ENCODE measurements around the gene NLRX1.
A peak's percentile ranks its signal among the peaks of the same experiment; 100 is the strongest.
"Not testable (repeated sequence)": the region's sequence is repeated elsewhere in the genome, so short reads cannot be mapped to it uniquely, and the experiment has no call there.

Gene NLRX1

DNA sequence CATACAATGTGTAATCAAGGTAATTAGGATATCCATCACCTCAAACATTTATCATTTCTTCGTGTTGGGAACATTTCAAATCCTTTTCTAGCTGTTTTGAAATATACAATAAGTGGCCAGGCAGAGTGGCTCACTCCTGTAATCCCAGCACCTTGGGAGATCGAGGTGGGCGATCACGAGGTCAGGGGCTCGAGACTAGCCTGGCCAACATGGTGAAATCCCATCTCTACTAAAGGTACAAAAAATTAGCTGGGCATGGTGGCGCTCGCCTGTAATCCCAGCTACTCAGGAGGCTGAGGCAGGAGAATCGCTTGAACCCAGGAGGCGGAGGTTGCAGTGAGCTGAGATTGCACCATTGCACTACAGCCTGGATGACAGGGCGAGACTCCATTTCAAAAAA, 29.2 kb upstream of the NLRX1 start:
- H3K27ac ChIP-seq (ENCODE audit: low read depth, low read length); H3K27me3 ChIP-seq (ENCODE audit: control insufficient read depth in 5 of 5, insufficient read depth in 4 of 5, low read length in 5 of 5); H3K4me1 ChIP-seq (ENCODE audit: control insufficient read depth in 5 of 5, insufficient read depth in 5 of 5, low read length in 5 of 5); H3K4me3 ChIP-seq (ENCODE audit: low read depth in 1 of 5, low read length in 5 of 5); H3K9ac ChIP-seq (ENCODE audit: low read length in 5 of 5); H3K9me3 ChIP-seq (ENCODE audit: control insufficient read depth in 5 of 5, low read length in 5 of 5): not testable (repeated sequence)
- H3K36me3 ChIP-seq (ENCODE audit: control insufficient read depth in 5 of 5, insufficient read depth in 5 of 5, low read length in 5 of 5) = peaks cover 0 to 10% (median 4%) of the 10 kb centered on the region in 5 donors

DNA sequence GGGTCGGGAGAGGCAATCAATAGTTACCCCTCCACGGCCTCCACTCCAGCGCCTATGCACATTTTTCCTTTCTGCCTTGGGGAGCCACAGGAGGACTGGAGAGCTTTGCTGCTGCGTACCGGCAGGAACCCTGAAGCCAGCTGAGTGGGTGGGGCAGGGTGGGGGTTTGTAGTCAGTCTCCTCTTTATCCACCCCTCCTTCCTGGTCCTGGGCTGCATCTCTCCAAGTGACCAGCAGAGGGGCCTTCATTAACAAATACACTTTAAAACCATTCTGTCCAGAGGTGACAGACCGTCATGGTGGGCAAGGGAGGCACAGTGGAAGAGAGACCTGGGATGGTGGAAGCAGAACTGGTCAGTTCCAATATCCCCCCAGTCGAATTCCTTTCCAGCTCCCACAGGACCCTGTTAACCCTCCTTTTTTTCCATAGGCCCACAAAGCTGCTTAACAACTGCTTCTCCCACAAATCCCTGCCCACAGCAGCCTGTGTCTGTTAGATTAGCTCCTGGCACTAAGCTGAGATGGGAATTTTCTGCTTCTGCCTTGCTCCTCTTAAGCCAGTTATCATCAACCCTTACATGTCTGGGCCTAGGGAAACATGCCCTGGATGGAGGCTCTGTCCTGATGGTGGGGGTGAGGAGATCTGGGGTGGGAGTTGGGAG, 23.6 kb upstream of the NLRX1 start:
- Histone ChIP-seq H3K27ac (ENCODE audit: low read depth, low read length) (no peak overlapping the region), H3K27me3 (ENCODE audit: control insufficient read depth in 5 of 5, insufficient read depth in 4 of 5, low read length in 5 of 5) (peaks cover 3 to 18% (median 9%) of the 10 kb centered on the region in 5 donors)

DNA sequence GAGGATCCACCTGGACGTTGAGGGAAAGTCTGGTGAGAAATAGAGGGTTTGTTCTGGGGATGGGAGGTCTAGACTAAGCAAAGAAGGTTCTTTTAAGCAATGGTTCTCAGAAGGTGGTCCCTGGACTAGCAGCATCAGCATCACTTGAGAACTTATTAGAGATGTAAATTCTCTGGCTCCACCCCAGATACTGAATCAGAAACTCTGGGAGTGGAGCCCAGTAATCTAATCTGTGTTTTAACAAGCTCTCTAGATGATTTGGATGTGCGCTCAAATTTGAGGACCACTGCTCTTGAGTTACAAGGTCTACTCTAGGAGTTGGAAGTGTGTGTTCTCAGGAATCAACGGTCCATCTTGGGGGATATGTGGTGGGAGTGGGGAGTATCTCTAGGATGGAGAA, 23.0 kb upstream of the NLRX1 start:
- Histone ChIP-seq H3K9me3 (ENCODE audit: control insufficient read depth in 5 of 5, low read length in 5 of 5) (no peaks in the 10 kb centered on the region), H3K27me3 (ENCODE audit: control insufficient read depth in 5 of 5, insufficient read depth in 4 of 5, low read length in 5 of 5) (peaks cover 5 to 22% (median 12%) of the 10 kb centered on the region in 5 donors), H3K4me1 (ENCODE audit: control insufficient read depth in 5 of 5, insufficient read depth in 5 of 5, low read length in 5 of 5) (peaks cover 0 to 17% (median 16%) of the 10 kb centered on the region in 5 donors), H3K27ac (ENCODE audit: low read depth, low read length) (no peak overlapping the region), H3K9ac (ENCODE audit: low read length in 5 of 5) (no peak overlapping the region), H3K36me3 (ENCODE audit: control insufficient read depth in 5 of 5, insufficient read depth in 5 of 5, low read length in 5 of 5) (no peaks in the 10 kb centered on the region), H3K4me3 (ENCODE audit: low read depth in 1 of 5, low read length in 5 of 5) (no peak overlapping the region)

More for the DNA sequence above, 23.6 kb upstream of the NLRX1 start:
- Histone ChIP-seq H3K4me1 (ENCODE audit: control insufficient read depth in 5 of 5, insufficient read depth in 5 of 5, low read length in 5 of 5) (peaks cover 0 to 17% (median 16%) of the 10 kb centered on the region in 5 donors), H3K4me3 (ENCODE audit: low read depth in 1 of 5, low read length in 5 of 5) (no peak overlapping the region), H3K9ac (ENCODE audit: low read length in 5 of 5) (no peak overlapping the region), H3K36me3 (ENCODE audit: control insufficient read depth in 5 of 5, insufficient read depth in 5 of 5, low read length in 5 of 5) (no peaks in the 10 kb centered on the region), H3K9me3 (ENCODE audit: control insufficient read depth in 5 of 5, low read length in 5 of 5) (no peaks in the 10 kb centered on the region)

DNA sequence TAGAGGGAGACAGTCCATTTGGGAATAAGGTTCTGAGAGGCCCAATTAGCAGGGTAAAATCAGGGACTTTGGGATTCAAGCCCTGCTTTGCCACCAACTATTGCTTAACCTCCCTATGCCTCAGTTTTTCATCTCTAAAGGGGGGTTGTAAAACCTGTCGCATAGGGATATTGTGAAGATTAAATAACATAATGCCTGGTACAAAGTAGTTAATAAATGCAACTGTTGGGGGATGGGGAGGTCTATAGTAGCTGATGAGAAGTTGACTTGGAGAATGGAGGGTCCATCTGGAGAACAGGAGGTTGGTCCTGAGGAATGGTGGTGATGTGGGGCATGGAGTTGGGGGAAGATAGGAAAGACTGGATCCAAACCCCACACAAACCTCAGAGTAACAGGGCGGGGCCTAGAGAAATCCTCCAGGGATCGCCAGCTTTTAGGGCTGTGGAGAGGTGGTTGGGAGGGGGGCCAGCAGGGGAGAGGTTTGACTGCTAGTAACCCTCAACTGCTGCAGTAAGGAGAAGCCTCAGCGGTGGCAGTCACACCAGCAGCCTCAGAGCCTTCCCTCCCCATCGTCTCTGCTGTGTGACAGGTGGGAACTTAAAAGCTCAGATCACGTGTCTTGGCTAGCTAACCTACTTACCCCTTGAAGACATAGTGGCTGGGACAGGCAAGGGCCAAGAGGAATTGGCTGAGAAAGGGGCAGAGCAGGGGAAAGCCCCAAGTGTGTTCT, 20.8 kb upstream of the NLRX1 start:
- Histone ChIP-seq H3K27ac (ENCODE audit: low read depth, low read length) (no peak overlapping the region), H3K4me1 (ENCODE audit: control insufficient read depth in 5 of 5, insufficient read depth in 5 of 5, low read length in 5 of 5) (peaks cover 0 to 17% (median 16%) of the 10 kb centered on the region in 5 donors), H3K36me3 (ENCODE audit: control insufficient read depth in 5 of 5, insufficient read depth in 5 of 5, low read length in 5 of 5) (no peaks in the 10 kb centered on the region), H3K27me3 (ENCODE audit: control insufficient read depth in 5 of 5, insufficient read depth in 4 of 5, low read length in 5 of 5) (peaks cover 5 to 20% (median 13%) of the 10 kb centered on the region in 5 donors), H3K9ac (ENCODE audit: low read length in 5 of 5) (no peak overlapping the region), H3K9me3 (ENCODE audit: control insufficient read depth in 5 of 5, low read length in 5 of 5) (no peaks in the 10 kb centered on the region), H3K4me3 (ENCODE audit: low read depth in 1 of 5, low read length in 5 of 5) (no peak overlapping the region)

DNA sequence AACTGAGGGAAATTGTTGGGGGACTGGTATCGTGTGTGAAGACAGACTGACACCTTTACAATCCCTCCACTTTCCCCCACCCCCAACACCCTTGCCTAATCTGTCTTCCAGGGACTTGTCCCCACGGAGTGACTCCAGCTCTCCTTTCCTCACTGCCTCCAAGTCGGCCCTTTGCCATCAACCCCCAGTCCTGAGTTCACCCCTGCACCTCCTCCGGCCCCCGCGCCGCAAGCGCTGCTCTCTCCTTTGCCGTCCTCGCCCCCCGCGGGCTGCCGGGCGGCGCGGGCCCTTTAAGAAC, 19.9 kb upstream of the NLRX1 start:
- Histone ChIP-seq H3K27me3 (ENCODE audit: control insufficient read depth in 5 of 5, insufficient read depth in 4 of 5, low read length in 5 of 5) (peaks cover 8 to 23% (median 14%) of the 10 kb centered on the region in 5 donors), H3K9me3 (ENCODE audit: control insufficient read depth in 5 of 5, low read length in 5 of 5) (no peaks in the 10 kb centered on the region), H3K27ac (ENCODE audit: low read depth, low read length) (no peak overlapping the region), H3K4me1 (ENCODE audit: control insufficient read depth in 5 of 5, insufficient read depth in 5 of 5, low read length in 5 of 5) (peaks cover 0 to 17% (median 16%) of the 10 kb centered on the region in 5 donors), H3K4me3 (ENCODE audit: low read depth in 1 of 5, low read length in 5 of 5) (peak overlapping the region; percentile 55 to 72 (median 64)), H3K36me3 (ENCODE audit: control insufficient read depth in 5 of 5, insufficient read depth in 5 of 5, low read length in 5 of 5) (no peaks in the 10 kb centered on the region), H3K9ac (ENCODE audit: low read length in 5 of 5) (peak overlapping the region in 3 of 5 donors; percentile 47 to 68 (median 48))

DNA sequence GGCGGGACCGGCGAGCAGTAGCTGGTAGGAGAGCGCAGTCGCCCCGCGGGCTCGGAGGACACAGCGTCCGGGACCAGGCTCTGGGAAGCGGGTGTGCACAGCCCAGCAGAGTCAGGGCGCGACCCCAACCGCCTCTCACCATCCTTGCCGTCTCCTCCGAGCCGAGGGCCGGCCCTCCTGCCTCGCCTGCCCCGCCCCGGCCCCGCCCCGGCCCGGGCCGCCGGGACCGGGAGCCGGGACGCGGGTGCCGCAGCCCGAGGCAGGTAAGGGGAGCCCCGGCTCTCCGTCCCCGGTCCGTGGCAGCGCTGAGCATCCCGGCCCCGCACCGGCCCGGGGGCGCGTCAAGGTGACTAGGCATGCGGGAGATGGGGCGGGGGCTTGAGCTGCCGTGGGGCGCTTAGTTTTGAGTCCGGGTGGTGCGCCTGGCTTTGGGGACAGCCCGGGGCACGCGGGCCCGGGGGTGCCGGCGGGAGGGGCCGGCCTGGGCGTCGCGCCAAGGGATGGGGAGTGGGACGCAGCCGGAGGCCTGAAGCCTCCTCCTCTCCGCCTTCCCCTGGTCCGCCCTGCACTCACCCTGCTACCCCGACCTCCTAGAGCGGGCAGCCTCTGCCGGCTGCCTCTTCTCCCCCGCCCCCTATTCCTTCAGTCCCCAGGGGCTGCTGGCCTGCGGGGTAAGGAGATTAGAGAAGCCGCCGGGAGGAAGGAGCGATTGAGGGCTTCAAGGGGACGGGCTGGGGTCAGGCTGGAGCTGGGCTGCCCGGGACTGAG, 19.3 kb upstream of the NLRX1 start, which contains the start of gene ABCG4:
TSS of gene ABCG4 (plus strand) at position 35 of the 768 bp plus-strand sequence. CDS start 914 bp downstream, outside the sequence.
- Histone ChIP-seq H3K4me3 (ENCODE audit: low read depth in 1 of 5, low read length in 5 of 5) (peak within 1 kb of the TSS; percentile 55 to 72 (median 64)), H3K27me3 (ENCODE audit: control insufficient read depth in 5 of 5, insufficient read depth in 4 of 5, low read length in 5 of 5) (peaks cover 8 to 26% (median 14%) of the 10 kb centered on the region in 5 donors), H3K9me3 (ENCODE audit: control insufficient read depth in 5 of 5, low read length in 5 of 5) (no peaks in the 10 kb centered on the region), H3K4me1 (ENCODE audit: control insufficient read depth in 5 of 5, insufficient read depth in 5 of 5, low read length in 5 of 5) (peaks cover 0 to 17% (median 16%) of the 10 kb centered on the region in 5 donors), H3K36me3 (ENCODE audit: control insufficient read depth in 5 of 5, insufficient read depth in 5 of 5, low read length in 5 of 5) (no peaks in the 10 kb centered on the region), H3K27ac (ENCODE audit: low read depth, low read length) (no peak within 1 kb of the TSS), H3K9ac (ENCODE audit: low read length in 5 of 5) (peak within 1 kb of the TSS in 4 of 5 donors; percentile 8 to 68 (median 48))

DNA sequence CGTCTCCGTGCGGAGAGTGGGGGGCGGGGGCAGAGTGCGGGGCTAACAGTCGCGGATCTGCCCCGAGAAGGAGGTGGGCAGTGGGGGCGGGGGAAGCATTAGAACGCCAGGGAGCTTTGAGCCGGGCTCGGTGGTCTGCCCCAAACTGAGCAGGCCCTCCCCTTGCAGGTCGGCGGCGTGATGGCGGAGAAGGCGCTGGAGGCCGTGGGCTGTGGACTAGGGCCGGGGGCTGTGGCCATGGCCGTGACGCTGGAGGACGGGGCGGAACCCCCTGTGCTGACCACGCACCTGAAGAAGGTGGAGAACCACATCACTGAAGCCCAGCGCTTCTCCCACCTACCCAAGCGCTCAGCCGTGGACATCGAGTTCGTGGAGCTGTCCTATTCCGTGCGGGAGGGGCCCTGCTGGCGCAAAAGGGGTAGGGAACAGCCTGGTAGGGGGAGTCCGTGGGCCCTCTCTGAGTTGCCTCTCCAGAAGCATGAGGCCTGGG, 18.7 kb upstream of the NLRX1 start:
- no peaks in the 10 kb centered on the region for H3K36me3 ChIP-seq (ENCODE audit: control insufficient read depth in 5 of 5, insufficient read depth in 5 of 5, low read length in 5 of 5)
- no peak overlapping the region for H3K27ac ChIP-seq (ENCODE audit: low read depth, low read length)
- peak overlapping the region in 3 of 5 donors; percentile 61 to 72 (median 72) for H3K4me3 ChIP-seq (ENCODE audit: low read depth in 1 of 5, low read length in 5 of 5)
- peaks cover 0 to 17% (median 15%) of the 10 kb centered on the region in 5 donors for H3K4me1 ChIP-seq (ENCODE audit: control insufficient read depth in 5 of 5, insufficient read depth in 5 of 5, low read length in 5 of 5)
- no peak overlapping the region for H3K9ac ChIP-seq (ENCODE audit: low read length in 5 of 5)
- H3K27me3 ChIP-seq (ENCODE audit: control insufficient read depth in 5 of 5, insufficient read depth in 4 of 5, low read length in 5 of 5) = peaks cover 8 to 32% (median 15%) of the 10 kb centered on the region in 5 donors
- H3K9me3 ChIP-seq (ENCODE audit: control insufficient read depth in 5 of 5, low read length in 5 of 5) = no peaks in the 10 kb centered on the region

DNA sequence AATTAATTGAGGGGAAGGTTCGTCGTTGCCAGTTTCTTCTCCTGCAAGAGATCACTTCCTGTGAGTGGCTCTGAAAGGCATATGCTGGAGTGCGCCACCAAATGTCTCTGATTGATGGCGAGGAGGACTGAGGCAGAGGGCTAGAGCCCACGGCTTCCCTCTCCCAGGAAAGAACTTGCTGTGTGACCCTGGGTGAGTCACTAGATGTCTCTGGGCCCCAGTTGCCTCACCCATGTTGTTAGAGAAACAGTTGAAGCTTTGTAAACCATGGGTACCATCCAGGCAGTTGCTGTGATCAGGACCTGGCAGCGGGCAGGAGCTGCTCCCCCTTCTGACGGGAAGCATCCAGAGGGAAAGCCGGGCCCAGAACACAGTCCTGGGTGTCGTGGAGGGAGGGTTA, 16.5 kb upstream of the NLRX1 start:
- Histone ChIP-seq H3K4me1 (ENCODE audit: control insufficient read depth in 5 of 5, insufficient read depth in 5 of 5, low read length in 5 of 5) (peaks cover 0 to 17% (median 15%) of the 10 kb centered on the region in 5 donors), H3K27ac (ENCODE audit: low read depth, low read length) (no peak overlapping the region), H3K9me3 (ENCODE audit: control insufficient read depth in 5 of 5, low read length in 5 of 5) (no peaks in the 10 kb centered on the region), H3K4me3 (ENCODE audit: low read depth in 1 of 5, low read length in 5 of 5) (no peak overlapping the region), H3K36me3 (ENCODE audit: control insufficient read depth in 5 of 5, insufficient read depth in 5 of 5, low read length in 5 of 5) (no peaks in the 10 kb centered on the region), H3K9ac (ENCODE audit: low read length in 5 of 5) (no peak overlapping the region), H3K27me3 (ENCODE audit: control insufficient read depth in 5 of 5, insufficient read depth in 4 of 5, low read length in 5 of 5) (peaks cover 8 to 34% (median 15%) of the 10 kb centered on the region in 5 donors)

DNA sequence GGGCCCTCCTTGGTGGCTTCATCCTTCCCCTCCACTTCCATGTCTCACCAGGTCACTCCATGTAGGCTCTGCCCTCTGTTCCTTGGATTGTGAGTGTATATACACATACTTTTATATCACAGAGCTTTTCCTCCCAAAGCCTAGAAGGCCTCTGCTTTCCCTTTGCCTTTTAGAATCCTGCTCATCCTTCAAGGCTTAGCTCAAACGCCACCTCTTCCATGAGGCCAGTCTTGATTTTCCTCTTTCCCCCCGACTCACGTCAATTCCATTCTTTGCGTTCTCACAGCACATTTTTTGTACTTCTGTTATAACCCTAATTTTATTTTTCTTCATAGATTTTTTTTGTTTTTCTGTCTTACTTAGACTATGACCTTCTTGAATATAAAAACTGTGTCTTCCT, 15.9 kb upstream of the NLRX1 start:
- Histone ChIP-seq H3K4me3 (ENCODE audit: low read depth in 1 of 5, low read length in 5 of 5) (no peak overlapping the region), H3K9ac (ENCODE audit: low read length in 5 of 5) (no peak overlapping the region), H3K9me3 (ENCODE audit: control insufficient read depth in 5 of 5, low read length in 5 of 5) (no peaks in the 10 kb centered on the region), H3K27ac (ENCODE audit: low read depth, low read length) (no peak overlapping the region), H3K4me1 (ENCODE audit: control insufficient read depth in 5 of 5, insufficient read depth in 5 of 5, low read length in 5 of 5) (peaks cover 0 to 17% (median 15%) of the 10 kb centered on the region in 5 donors), H3K27me3 (ENCODE audit: control insufficient read depth in 5 of 5, insufficient read depth in 4 of 5, low read length in 5 of 5) (peaks cover 8 to 34% (median 14%) of the 10 kb centered on the region in 5 donors), H3K36me3 (ENCODE audit: control insufficient read depth in 5 of 5, insufficient read depth in 5 of 5, low read length in 5 of 5) (no peaks in the 10 kb centered on the region)
